Peyer's patch (tissue), 4 donors: ENCODE data around the gene FAM20A.

Source experiments
- CTCF ChIP-seq, 6 experiments: fragments of 450-650 bp in 4 of 6; fragments of 200-600 bp in 2 of 6; sonication (generic) in 1 of 6; IDR thresholded peaks; one replicate each; pipeline ENCODE4 v1.5.1; 2017 to 2019; ENCODE audit warnings: antibody characterized with exemption in 6 of 6, mild to moderate bottlenecking in 3 of 6, moderate library complexity in 1 of 6
- POLR2A ChIP-seq, 2 donors: fragments of 450-650 bp; IDR thresholded peaks; one replicate each; pipeline ENCODE4 v1.5.1; 2017; ENCODE audit warnings: antibody characterized with exemption in 2 of 2, mild to moderate bottlenecking in 2 of 2, moderate library complexity in 2 of 2

- TF ChIP-seq POLR2A (IDR thresholded peaks at IDR 0.05) = no peak
- TF ChIP-seq CTCF (IDR thresholded peaks at IDR 0.05) = no peak
These were observed 33.6 kb downstream of the FAM20A start for GRCh38 chr17:68567581-68567980.
